ENCODE data around the gene KIRREL1. TPM values are rescaled to one million over a fixed set of nuclear protein-coding genes. Genes with fewer than 3 reads are reported as not detected.

KIRREL1 gene
- total and polyA plus RNA-seq, 2 of the 8 experiments (the other 6 are each of a cell fraction or from before 2014, with no cell fraction given), result 14.2 to 39.0 TPM

- H3K23me2 ChIP-seq (ENCODE audit: low read depth, low read length), result no peaks in the 10 kb centered on the region
- no peaks in the 10 kb centered on the region for H3K27me3 ChIP-seq (replicated peaks in 1 of 4; ENCODE audit: control insufficient read depth in 3 of 4, extremely low read depth in 1 of 4, insufficient read depth in 3 of 4, low read length in 3 of 4)
- 0 out of 2 replicates have a peak overlapping the region, but pooled peaks have one; percentile 19 for H2BK5ac ChIP-seq (ENCODE audit: low read depth, low read length)
- CTCF ChIA-PET (ENCODE audit: partially characterized antibody), result interaction anchor here (0.8 to 7.9 kb wide), 15 partner anchors 8 to 102 kb away, joined by 3 to 49 read pairs (median 4); partner anchors contain the start of gene KIRREL1
- H3K36me3 ChIP-seq (ENCODE audit: control insufficient read depth in 2 of 4, insufficient read depth in 4 of 4, low read length in 3 of 4), result no peaks in the 10 kb centered on the region
- no peak overlapping the region for H3K4me3 ChIP-seq (ENCODE audit: extremely low read depth in 1 of 4, insufficient read depth in 2 of 4, low read depth in 3 of 4, low read length in 4 of 4)
- H3K79me1 ChIP-seq (ENCODE audit: low read depth, low read length), result peaks cover 14% of the 10 kb centered on the region; the same call in 1 of the 2 replicates
- H3K27ac ChIP-seq (ENCODE audit: low read depth, low read length), result no peak overlapping the region
- H3K4me2 ChIP-seq (ENCODE audit: insufficient read depth in 1 of 2, low read depth in 2 of 2, low read length in 2 of 2), result no peak overlapping the region
- no peak overlapping the region for H2BK12ac ChIP-seq (ENCODE audit: low read depth, low read length)
- H4K20me1 ChIP-seq (replicated peaks in 1 of 2; ENCODE audit: control insufficient read depth in 1 of 2, insufficient read depth in 2 of 2, low read length in 2 of 2), result peaks cover 3 to 13% of the 10 kb centered on the region in 2 experiments
- H3K14ac ChIP-seq (ENCODE audit: insufficient read length), result no peak overlapping the region
- TF ChIP-seq USF2 (IDR thresholded peaks at IDR 0.05; ENCODE audit: low read length) (no peak), SP1 (IDR thresholded peaks at IDR 0.05; ENCODE audit: low read depth, low read length) (no peak), HDAC2 (IDR thresholded peaks at IDR 0.05; ENCODE audit: borderline replicate concordance in 1 of 2, low read depth in 2 of 2, low read length in 2 of 2) (no peak), BRCA1 (IDR thresholded peaks at IDR 0.05; ENCODE audit: low read depth, low read length) (no peak), SAP30 (IDR thresholded peaks at IDR 0.05; ENCODE audit: insufficient read depth, insufficient replicate concordance, low read length) (no peak), TAF1 (IDR thresholded peaks at IDR 0.05; ENCODE audit: low read depth, low read length) (no peak), NRF1 (IDR thresholded peaks at IDR 0.05; ENCODE audit: low read depth, low read length) (no peak), SIX5 (IDR thresholded peaks at IDR 0.05; ENCODE audit: low read depth, low read length) (no peak), PHF8 (conservative IDR thresholded peaks at IDR 0.05; ENCODE audit: low read depth, low read length) (no peak), CREB1 (IDR thresholded peaks at IDR 0.05) (no peak), CTBP2 (IDR thresholded peaks at IDR 0.05; ENCODE audit: borderline replicate concordance, insufficient read depth, insufficient read length, low read length) (no peak)
- H3K18ac ChIP-seq (ENCODE audit: extremely low read depth, low read length), result no peak overlapping the region
- no peak overlapping the region for H4K91ac ChIP-seq (replicated peaks; ENCODE audit: insufficient read length, low read length)
- H2AK5ac ChIP-seq (ENCODE audit: low read depth, low read length), result no peak overlapping the region
- no peak overlapping the region for H4K8ac ChIP-seq (ENCODE audit: extremely low read depth, insufficient read depth, low read length)
- H3K4me1 ChIP-seq (replicated peaks in 1 of 4; ENCODE audit: control insufficient read depth in 3 of 4, insufficient read depth in 4 of 4, low read length in 3 of 4), result peaks cover 0 to 17% (median 6%) of the 10 kb centered on the region in 4 experiments; a peak in 5 of 7 replicates
- no peaks in the 10 kb centered on the region for H3K9me3 ChIP-seq (ENCODE audit: insufficient read depth in 2 of 2, low read depth in 1 of 2, low read length in 1 of 2)
- FAIRE-seq (no peak), DNase-seq (ENCODE audit: low read depth in 1 of 2, low spot score in 2 of 2) (no peak)
- H2BK15ac ChIP-seq (ENCODE audit: low read length), result no peak overlapping the region
- peaks cover 0 to 11% of the 10 kb centered on the region in 2 experiments; a peak in 2 of 4 replicates for H3K79me2 ChIP-seq (ENCODE audit: control insufficient read depth in 1 of 2, insufficient read depth in 2 of 2, low read length in 2 of 2)
- WGBS, 2 experiments (ENCODE audit: extremely low coverage in 1 of 2, insufficient coverage in 1 of 2, insufficient read length in 1 of 2, insufficient replicate concordance in 2 of 2, low coverage in 1 of 2, low lambda C conversion rate in 2 of 2, missing lambda C conversion rate in 1 of 2), result 85% methylated on average over 6 of the region's 6 CpGs; no CpG with 5 or more reads in 1 of the 2 experiments
- H3K4ac ChIP-seq (replicated peaks; ENCODE audit: insufficient read length, low read depth, low read length), result no peak overlapping the region
- H3K56ac ChIP-seq (replicated peaks; ENCODE audit: insufficient read length, low read depth, low read length), result no peak overlapping the region
- no peak overlapping the region for H3K9ac ChIP-seq (replicated peaks in 1 of 4; ENCODE audit: extremely low read depth in 1 of 4, low read depth in 3 of 4, low read length in 3 of 4)
- POLR2A ChIA-PET (ENCODE audit: partially characterized antibody), result interaction anchor here (2.0 kb wide), 1 partner anchor 9 kb away, joined by 6 read pairs; no protein-coding TSS in a partner anchor
- H3K23ac ChIP-seq (ENCODE audit: insufficient read length), result no peak overlapping the region
- no peak overlapping the region for H2BK120ac ChIP-seq (replicated peaks; ENCODE audit: low read depth, low read length)
- no peak overlapping the region for H2AFZ ChIP-seq (ENCODE audit: low read length)
- no peak overlapping the region for H4K5ac ChIP-seq (ENCODE audit: insufficient read length, low read depth, low read length)
- H2BK20ac ChIP-seq (ENCODE audit: low read length), result no peak overlapping the region
Measured at GRCh38 chr1:158067662-158068061, 74.2 kb downstream of the KIRREL1 start.
